GM12878 (cell line): ENCODE data around the gene CCDC57.

Source experiments
- ASH2L ChIP-seq: fragments of 300-600, 200-600 bp; sonication (generic); IDR thresholded peaks from 2 replicates; pipeline ENCODE4 v1.6.1; 2017; ENCODE audit warnings: low read depth, mild to moderate bottlenecking, borderline replicate concordance
- CTCF ChIP-seq, 3 experiments: IDR thresholded peaks in 2 of 3; conservative IDR thresholded peaks in 1 of 3; 2 replicates each; pipeline ENCODE4 v1.5.1; 2011; ENCODE audit warnings: low read depth in 3 of 3, low read length in 3 of 3, mild to moderate bottlenecking in 3 of 3, control low read depth in 2 of 3, moderate library complexity in 2 of 3, inconsistent platforms in 1 of 3, mixed read lengths in 1 of 3; ENCODE audit not compliant: control insufficient read depth in 2 of 3, insufficient read depth in 1 of 3; ENCODE audit errors: extremely low read depth in 1 of 3
- EP300 ChIP-seq, 2 experiments: fragments of 150-350 bp in 1 of 2; IDR thresholded peaks; 2 replicates each; pipeline ENCODE4 v1.6.1; 2011 to 2012; ENCODE audit warnings: low read depth in 2 of 2, low read length in 2 of 2, borderline replicate concordance in 1 of 2, improper control_type of control experiment in 1 of 2, inconsistent platforms in 1 of 2; ENCODE audit not compliant: control insufficient read depth in 1 of 2
- RAD21 ChIP-seq: IDR thresholded peaks from 2 replicates; pipeline ENCODE4 v1.6.1; 2011; ENCODE audit warnings: mild to moderate bottlenecking, low read depth, low read length, moderate library complexity; ENCODE audit not compliant: insufficient read depth
- REST ChIP-seq: IDR thresholded peaks from 2 replicates; pipeline ENCODE4 v1.6.1; 2012; ENCODE audit warnings: mild to moderate bottlenecking, low read depth, low read length
- SIN3A ChIP-seq: IDR thresholded peaks from 2 replicates; pipeline ENCODE4 v1.6.1; 2012; ENCODE audit warnings: low read depth, low read length, improper control_type of control experiment
- USF2 ChIP-seq: IDR thresholded peaks from 2 replicates; pipeline ENCODE4 v1.6.1; 2011; ENCODE audit warnings: low read depth, low read length, improper control_type of control experiment, borderline replicate concordance
- TF ChIP-seq, protein P1 (sequence below): fragments of 450-650 bp; IDR thresholded peaks from 2 replicates; pipeline ENCODE4 v1.6.1; 2017; ENCODE audit warnings: antibody characterized with exemption, mild to moderate bottlenecking, moderate library complexity

GRCh38 chr17:82152556-82153294 is 59.9 kb downstream of the CCDC57 start:
- TF ChIP-seq REST (no peak), SIN3A (no peak), CTCF (IDR thresholded peaks at IDR 0.05 in 2 of 3, conservative IDR thresholded peaks at IDR 0.05 in 1 of 3; ENCODE audit: control insufficient read depth in 2 of 3, extremely low read depth in 1 of 3, insufficient read depth in 1 of 3, low read depth in 3 of 3, low read length in 3 of 3) (no peak), RAD21 (no peak), EP300 (IDR thresholded peaks at IDR 0.05; ENCODE audit: borderline replicate concordance in 1 of 2, control insufficient read depth in 1 of 2, low read depth in 2 of 2, low read length in 2 of 2) (no peak), USF2 (no peak), ASH2L (no peak)
- TF ChIP-seq, protein P1, sequence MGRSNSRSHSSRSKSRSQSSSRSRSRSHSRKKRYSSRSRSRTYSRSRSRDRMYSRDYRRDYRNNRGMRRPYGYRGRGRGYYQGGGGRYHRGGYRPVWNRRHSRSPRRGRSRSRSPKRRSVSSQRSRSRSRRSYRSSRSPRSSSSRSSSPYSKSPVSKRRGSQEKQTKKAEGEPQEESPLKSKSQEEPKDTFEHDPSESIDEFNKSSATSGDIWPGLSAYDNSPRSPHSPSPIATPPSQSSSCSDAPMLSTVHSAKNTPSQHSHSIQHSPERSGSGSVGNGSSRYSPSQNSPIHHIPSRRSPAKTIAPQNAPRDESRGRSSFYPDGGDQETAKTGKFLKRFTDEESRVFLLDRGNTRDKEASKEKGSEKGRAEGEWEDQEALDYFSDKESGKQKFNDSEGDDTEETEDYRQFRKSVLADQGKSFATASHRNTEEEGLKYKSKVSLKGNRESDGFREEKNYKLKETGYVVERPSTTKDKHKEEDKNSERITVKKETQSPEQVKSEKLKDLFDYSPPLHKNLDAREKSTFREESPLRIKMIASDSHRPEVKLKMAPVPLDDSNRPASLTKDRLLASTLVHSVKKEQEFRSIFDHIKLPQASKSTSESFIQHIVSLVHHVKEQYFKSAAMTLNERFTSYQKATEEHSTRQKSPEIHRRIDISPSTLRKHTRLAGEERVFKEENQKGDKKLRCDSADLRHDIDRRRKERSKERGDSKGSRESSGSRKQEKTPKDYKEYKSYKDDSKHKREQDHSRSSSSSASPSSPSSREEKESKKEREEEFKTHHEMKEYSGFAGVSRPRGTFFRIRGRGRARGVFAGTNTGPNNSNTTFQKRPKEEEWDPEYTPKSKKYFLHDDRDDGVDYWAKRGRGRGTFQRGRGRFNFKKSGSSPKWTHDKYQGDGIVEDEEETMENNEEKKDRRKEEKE = no peak
